MCF 10A (cell line): ENCODE data around the gene TMEM60. TPM values are rescaled to one million over a fixed set of nuclear protein-coding genes. Genes with fewer than 3 reads are reported as not detected.

Experiments used
- BruUV-seq: library from RNA; stranded (reverse); fragments of 400-500 nt; replicated peaks from 2 replicates; lab custom pipeline; 2021; lab: Mats Ljungman, UMichigan
- CTCF ChIA-PET: fragments of 300-600 bp; sonication (Branson Sonifier 250); formaldehyde crosslinking; extraction: SDS; loops from one replicate; lab custom pipeline; 2021; ENCODE audit warnings: antibody characterized with exemption, inconsistent platforms; lab: Yijun Ruan, JAX
- POLR2A ChIA-PET: fragments of 300-600, 350-650 bp; sonication (Branson Sonifier 250); formaldehyde crosslinking; extraction: SDS; loops from one replicate; lab custom pipeline; 2020; ENCODE audit warnings: antibody characterized with exemption, inconsistent platforms; lab: Yijun Ruan, JAX
- DNase-seq: peaks from one replicate; pipeline ENCODE4 v3.0.0-alpha.2; 2018; ENCODE audit not compliant: unreplicated experiment
- H3K27ac Mint-ChIP-seq: one replicate; pipeline ENCODE4 v1.8.0; 2022; ENCODE audit warnings: mild to moderate bottlenecking, low read depth, mixed read lengths; ENCODE audit not compliant: unreplicated experiment
- H3K27me3 Mint-ChIP-seq: one replicate; pipeline ENCODE4 v1.8.0; 2022; ENCODE audit warnings: mixed read lengths; ENCODE audit not compliant: insufficient read depth, unreplicated experiment
- H3K36me3 Mint-ChIP-seq: one replicate; pipeline ENCODE4 v1.8.0; 2022; ENCODE audit warnings: mild to moderate bottlenecking, moderate library complexity, mixed read lengths; ENCODE audit not compliant: insufficient read depth, unreplicated experiment
- H3K4me1 Mint-ChIP-seq: one replicate; pipeline ENCODE4 v1.8.0; 2022; ENCODE audit warnings: mixed read lengths; ENCODE audit not compliant: insufficient read depth, unreplicated experiment
- H3K4me3 Mint-ChIP-seq: one replicate; pipeline ENCODE4 v1.8.0; 2022; ENCODE audit warnings: mild to moderate bottlenecking, moderate library complexity, mixed read lengths; ENCODE audit not compliant: unreplicated experiment
- H3K9me3 Mint-ChIP-seq: one replicate; pipeline ENCODE4 v1.8.0; 2022; ENCODE audit warnings: mixed read lengths; ENCODE audit not compliant: unreplicated experiment
- intact Hi-C: fragments of 100-400 bp; cut with micrococcal nuclease; formaldehyde crosslinking; loops from 2 replicates; pipeline ENCODE4 v1.14.1; 2022
- total RNA-seq: library from RNA; stranded (reverse); gene quantifications from 2 replicates; pipeline ENCODE4 v1.2.3, GENCODE V29; 2022
- TF ChIP-seq, protein P1 (sequence below): fragments of 200-600 bp; IDR thresholded peaks from one replicate; pipeline ENCODE4 v1.8.0; 2022; ENCODE audit warnings: antibody characterized with exemption, mild to moderate bottlenecking; ENCODE audit not compliant: unreplicated experiment

TMEM60 gene
- total RNA-seq, 1 experiment from 2014 or later, result 7.1 TPM

DNA sequence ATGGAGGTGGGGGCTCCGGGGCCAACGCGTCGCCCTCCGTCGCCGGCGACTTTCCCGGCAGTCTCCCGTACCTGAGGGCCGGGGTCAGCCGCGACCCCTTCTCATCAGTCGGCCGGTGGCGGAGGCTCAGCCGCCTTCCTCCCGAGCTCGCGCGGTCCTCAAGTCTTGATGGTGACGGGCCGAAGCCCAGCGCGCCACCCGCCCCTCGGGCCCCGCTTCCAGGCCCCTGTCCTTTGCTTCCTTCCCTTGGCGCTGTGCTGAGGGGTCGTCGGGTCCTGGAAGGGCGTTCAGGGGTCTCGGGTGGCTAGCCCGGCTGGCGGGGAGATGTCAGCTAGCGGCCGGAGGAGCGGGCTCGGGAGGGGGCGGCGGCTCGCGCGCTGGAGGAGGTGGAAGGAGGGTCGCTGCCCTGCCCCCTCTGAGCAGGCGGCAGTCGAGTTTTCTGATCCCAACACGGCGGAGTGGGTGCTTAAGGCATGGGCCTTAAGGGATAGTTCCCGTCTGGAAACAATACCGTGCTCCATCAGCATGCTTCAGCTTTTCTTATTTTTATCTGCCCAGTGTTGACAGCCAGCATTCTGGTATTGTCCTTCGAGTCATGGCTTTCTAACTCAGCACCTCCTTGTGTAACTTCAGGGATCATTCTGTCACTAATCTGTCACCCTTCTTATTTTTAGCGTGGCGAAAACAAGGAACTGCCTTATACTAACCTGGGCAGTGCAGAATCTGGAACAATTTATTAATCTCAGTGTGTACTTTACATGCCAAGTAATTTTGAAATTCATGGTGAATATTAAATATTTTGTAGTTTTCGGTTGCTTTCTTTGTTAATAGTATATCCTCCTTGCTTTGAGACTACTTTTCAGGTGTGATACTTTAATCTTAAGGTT lies 1.1 kb upstream of the TMEM60 start:
- peak; percentile 36 for DNase-seq
- BruUV-seq, result TSS peak; percentile 40
- ChIA-PET POLR2A (interaction anchor here (0.6 to 4.4 kb wide), 22 partner anchors 12 to 323 kb away, joined by 3 to 40 read pairs (median 4); partner anchors contain the start of gene RSBN1L), CTCF (interaction anchor here (0.6 to 3.0 kb wide), 11 partner anchors 12 to 168 kb away, joined by 3 to 16 read pairs (median 6); no protein-coding TSS in a partner anchor)
- peaks cover 16% of the 10 kb centered on the region for H3K4me1 Mint-ChIP-seq
- H3K27me3 Mint-ChIP-seq, result no peaks in the 10 kb centered on the region
- H3K4me3 Mint-ChIP-seq, result peak overlapping the region; percentile 96
- intact Hi-C loops, result loop anchor here (2.0 to 10.0 kb wide), 2 partner anchors 105 to 133 kb away; no protein-coding TSS in a partner anchor
- peaks cover 9% of the 10 kb centered on the region for H3K36me3 Mint-ChIP-seq
- peaks cover 2% of the 10 kb centered on the region for H3K9me3 Mint-ChIP-seq
- peak overlapping the region; percentile 94 for H3K27ac Mint-ChIP-seq
- TF ChIP-seq, protein P1, sequence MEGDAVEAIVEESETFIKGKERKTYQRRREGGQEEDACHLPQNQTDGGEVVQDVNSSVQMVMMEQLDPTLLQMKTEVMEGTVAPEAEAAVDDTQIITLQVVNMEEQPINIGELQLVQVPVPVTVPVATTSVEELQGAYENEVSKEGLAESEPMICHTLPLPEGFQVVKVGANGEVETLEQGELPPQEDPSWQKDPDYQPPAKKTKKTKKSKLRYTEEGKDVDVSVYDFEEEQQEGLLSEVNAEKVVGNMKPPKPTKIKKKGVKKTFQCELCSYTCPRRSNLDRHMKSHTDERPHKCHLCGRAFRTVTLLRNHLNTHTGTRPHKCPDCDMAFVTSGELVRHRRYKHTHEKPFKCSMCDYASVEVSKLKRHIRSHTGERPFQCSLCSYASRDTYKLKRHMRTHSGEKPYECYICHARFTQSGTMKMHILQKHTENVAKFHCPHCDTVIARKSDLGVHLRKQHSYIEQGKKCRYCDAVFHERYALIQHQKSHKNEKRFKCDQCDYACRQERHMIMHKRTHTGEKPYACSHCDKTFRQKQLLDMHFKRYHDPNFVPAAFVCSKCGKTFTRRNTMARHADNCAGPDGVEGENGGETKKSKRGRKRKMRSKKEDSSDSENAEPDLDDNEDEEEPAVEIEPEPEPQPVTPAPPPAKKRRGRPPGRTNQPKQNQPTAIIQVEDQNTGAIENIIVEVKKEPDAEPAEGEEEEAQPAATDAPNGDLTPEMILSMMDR, result no peak

- POLR2A ChIA-PET, result interaction anchor here (0.5 to 4.4 kb wide), 24 partner anchors 14 to 322 kb away, joined by 3 to 40 read pairs (median 4); partner anchors contain the start of gene RSBN1L
- peak overlapping the region; percentile 96 for H3K4me3 Mint-ChIP-seq
Observed at GRCh38 chr7:77797734-77798393, 370 bp downstream of the TMEM60 start.

DNA sequence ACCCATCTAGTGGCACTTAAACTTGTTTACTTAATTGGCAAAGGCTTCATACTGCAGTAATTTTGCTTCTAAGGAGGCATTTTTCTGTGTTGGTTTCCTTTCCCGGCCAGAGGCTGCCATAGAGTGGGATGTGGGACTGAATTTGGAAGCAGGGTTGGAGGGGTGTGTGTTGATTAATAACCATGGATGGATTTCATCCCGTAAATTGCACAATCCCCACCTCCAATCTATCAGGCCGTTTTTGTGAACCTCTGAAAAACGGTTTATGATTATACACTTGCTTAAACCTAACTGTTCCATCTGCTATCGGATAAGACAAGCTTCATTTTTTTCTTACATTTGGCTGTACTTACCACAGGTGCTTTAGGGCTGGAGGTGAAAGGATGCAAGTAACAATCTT lies 1.3 kb downstream of the TMEM60 start:
- H3K4me3 Mint-ChIP-seq, result peak overlapping the region; percentile 96
- no TSS peak for BruUV-seq
- no peaks in the 10 kb centered on the region for H3K27me3 Mint-ChIP-seq
- peaks cover 21% of the 10 kb centered on the region for H3K4me1 Mint-ChIP-seq
- TF ChIP-seq, protein P1, result no peak
- peaks cover 15% of the 10 kb centered on the region for H3K36me3 Mint-ChIP-seq
- no peaks in the 10 kb centered on the region for H3K9me3 Mint-ChIP-seq
- POLR2A ChIA-PET, result interaction anchor here (0.6 to 4.4 kb wide), 13 partner anchors 16 to 387 kb away, joined by 3 to 40 read pairs (median 4); partner anchors contain the start of gene RSBN1L
- CTCF ChIA-PET, result interaction anchor here (0.7 to 3.0 kb wide), 5 partner anchors 11 to 145 kb away, joined by 3 to 14 read pairs (median 4); no protein-coding TSS in a partner anchor
- intact Hi-C loops, result loop anchor here (10.0 kb wide), 1 partner anchor 108 kb away; no protein-coding TSS in a partner anchor
- H3K27ac Mint-ChIP-seq, result peak overlapping the region; percentile 94
- peak; percentile 4 for DNase-seq

More at GRCh38 chr7:77797734-77798393, 370 bp downstream of the TMEM60 start:
- Mint-ChIP-seq H3K4me1 (peaks cover 21% of the 10 kb centered on the region), H3K9me3 (no peaks in the 10 kb centered on the region), H3K27me3 (no peaks in the 10 kb centered on the region), H3K36me3 (peaks cover 15% of the 10 kb centered on the region), H3K27ac (peak overlapping the region; percentile 94)
- TSS peak; percentile 76 for BruUV-seq
- CTCF ChIA-PET, result interaction anchor here (0.7 to 3.0 kb wide), 13 partner anchors 12 to 146 kb away, joined by 3 to 16 read pairs (median 4); no protein-coding TSS in a partner anchor
- no peak for DNase-seq
- intact Hi-C loops, result loop anchor here (2.0 to 10.0 kb wide), 2 partner anchors 107 to 135 kb away; no protein-coding TSS in a partner anchor
- TF ChIP-seq, protein P1, result no peak
